HG02970 (cell line): ENCODE results near the gene SLX4IP.

Source experiments
- ATAC-seq: cut with Tn5 transposase; IDR thresholded peaks from one replicate; pipeline ENCODE4 v1.9.1; 2021; ENCODE audit warnings: mild to moderate bottlenecking, moderate library complexity, moderate number of reproducible peaks; ENCODE audit not compliant: unreplicated experiment, low FRiP score

The SLX4IP gene

GRCh38 chr20:10513931-10514575, 78.9 kb downstream of the SLX4IP start:
- no peak for ATAC-seq

- ATAC-seq = no peak
These were observed 81.4 kb downstream of the SLX4IP start for GRCh38 chr20:10516529-10516928.

GRCh38 chr20:10519361-10520046, 84.4 kb downstream of the SLX4IP start:
- ATAC-seq = no peak

- ATAC-seq = no peak
These were observed 85.4 kb downstream of the SLX4IP start for GRCh38 chr20:10520528-10520927.

- no peak for ATAC-seq
These were observed 86.1 kb downstream of the SLX4IP start for GRCh38 chr20:10521068-10521831.

GRCh38 chr20:10521836-10522235, 86.7 kb downstream of the SLX4IP start:
- ATAC-seq = no peak

GRCh38 chr20:10522328-10522727, 87.2 kb downstream of the SLX4IP start:
- ATAC-seq = no peak

GRCh38 chr20:10523443-10523842, 88.3 kb downstream of the SLX4IP start:
- no peak for ATAC-seq

- ATAC-seq = no peak
These were observed 89.0 kb downstream of the SLX4IP start for GRCh38 chr20:10524034-10524476.

- no peak for ATAC-seq
These were observed 89.5 kb downstream of the SLX4IP start for GRCh38 chr20:10524643-10525042.

- no peak for ATAC-seq
These were observed 92.7 kb downstream of the SLX4IP start for GRCh38 chr20:10527781-10528180.

- ATAC-seq = no peak
These were observed 95.8 kb downstream of the SLX4IP start for GRCh38 chr20:10530883-10531282.

- ATAC-seq = no peak
These were observed 96.7 kb downstream of the SLX4IP start for GRCh38 chr20:10531848-10532247.

GRCh38 chr20:10532361-10532760, 97.3 kb downstream of the SLX4IP start:
- no peak for ATAC-seq

GRCh38 chr20:10536531-10536930, 101.4 kb downstream of the SLX4IP start:
- ATAC-seq = no peak

GRCh38 chr20:10537850-10538480, 102.9 kb downstream of the SLX4IP start:
- no peak for ATAC-seq

GRCh38 chr20:10538768-10539167, 103.7 kb downstream of the SLX4IP start:
- no peak for ATAC-seq

- no peak for ATAC-seq
These were observed 104.9 kb downstream of the SLX4IP start for GRCh38 chr20:10539818-10540553.

- ATAC-seq = no peak
These were observed 105.8 kb downstream of the SLX4IP start for GRCh38 chr20:10540636-10541493.
